Kasumi-1 (cell line): ENCODE data around the gene GPX5.
"Not testable (repeated sequence)": the region's sequence is repeated elsewhere in the genome, so short reads cannot be mapped to it uniquely, and the experiment has no call there.

Source experiments
- DNase-seq, 2 experiments: peaks; one replicate each; lab custom pipeline; 2025; lab: John Stamatoyannopoulos, UW

The GPX5 gene

GRCh38 chr6:28515676-28516075 is 10.0 kb upstream of the GPX5 start, which contains the start of gene GPX6:
TSS of gene GPX6 (minus strand) at chr6:28515793. CDS start at chr6:28515743, 50 bp downstream.
- DNase-seq: no peak

GRCh38 chr6:28517964-28518363 is 7.7 kb upstream of the GPX5 start:
- DNase-seq: no peak

- DNase-seq: no peak
These were observed 3.0 kb upstream of the GPX5 start for GRCh38 chr6:28522594-28523240.

- DNase-seq: peak in 1 of 2 experiments; percentile 12
These were observed 2.4 kb upstream of the GPX5 start for GRCh38 chr6:28523241-28523622.

GRCh38 chr6:28530777-28531176 is 5.1 kb downstream of the GPX5 start:
- no peak for DNase-seq

GRCh38 chr6:28531479-28532128 is 5.9 kb downstream of the GPX5 start:
- no peak for DNase-seq

GRCh38 chr6:28534306-28534705 is 8.6 kb downstream of the GPX5 start:
- no peak for DNase-seq

GRCh38 chr6:28534875-28535274 is 9.2 kb downstream of the GPX5 start:
- no peak for DNase-seq

- no peak for DNase-seq
These were observed 11.4 kb downstream of the GPX5 start for GRCh38 chr6:28537065-28537464.

GRCh38 chr6:28537509-28538140 is 11.9 kb downstream of the GPX5 start:
- DNase-seq: no peak

- no peak for DNase-seq
These were observed 16.3 kb downstream of the GPX5 start for GRCh38 chr6:28541996-28542395.

- peak; percentile 88 to 91 for DNase-seq
These were observed 17.0 kb downstream of the GPX5 start for GRCh38 chr6:28542440-28543296.

- peak; percentile 57 to 67 for DNase-seq
These were observed 18.2 kb downstream of the GPX5 start for GRCh38 chr6:28543651-28544610.

- DNase-seq: no peak
These were observed 20.3 kb downstream of the GPX5 start for GRCh38 chr6:28545955-28546354.

GRCh38 chr6:28547003-28547402 is 21.3 kb downstream of the GPX5 start:
- not testable (repeated sequence) for DNase-seq

GRCh38 chr6:28551891-28552666 is 26.4 kb downstream of the GPX5 start:
- DNase-seq: no peak

GRCh38 chr6:28553384-28553985 is 27.8 kb downstream of the GPX5 start:
- DNase-seq: no peak

GRCh38 chr6:28553986-28554881 is 28.6 kb downstream of the GPX5 start:
- no peak for DNase-seq

- no peak for DNase-seq
These were observed 29.5 kb downstream of the GPX5 start for GRCh38 chr6:28555136-28555535.
